Measurements from ENCODE around the gene MIEF1.

Gene MIEF1

DNA sequence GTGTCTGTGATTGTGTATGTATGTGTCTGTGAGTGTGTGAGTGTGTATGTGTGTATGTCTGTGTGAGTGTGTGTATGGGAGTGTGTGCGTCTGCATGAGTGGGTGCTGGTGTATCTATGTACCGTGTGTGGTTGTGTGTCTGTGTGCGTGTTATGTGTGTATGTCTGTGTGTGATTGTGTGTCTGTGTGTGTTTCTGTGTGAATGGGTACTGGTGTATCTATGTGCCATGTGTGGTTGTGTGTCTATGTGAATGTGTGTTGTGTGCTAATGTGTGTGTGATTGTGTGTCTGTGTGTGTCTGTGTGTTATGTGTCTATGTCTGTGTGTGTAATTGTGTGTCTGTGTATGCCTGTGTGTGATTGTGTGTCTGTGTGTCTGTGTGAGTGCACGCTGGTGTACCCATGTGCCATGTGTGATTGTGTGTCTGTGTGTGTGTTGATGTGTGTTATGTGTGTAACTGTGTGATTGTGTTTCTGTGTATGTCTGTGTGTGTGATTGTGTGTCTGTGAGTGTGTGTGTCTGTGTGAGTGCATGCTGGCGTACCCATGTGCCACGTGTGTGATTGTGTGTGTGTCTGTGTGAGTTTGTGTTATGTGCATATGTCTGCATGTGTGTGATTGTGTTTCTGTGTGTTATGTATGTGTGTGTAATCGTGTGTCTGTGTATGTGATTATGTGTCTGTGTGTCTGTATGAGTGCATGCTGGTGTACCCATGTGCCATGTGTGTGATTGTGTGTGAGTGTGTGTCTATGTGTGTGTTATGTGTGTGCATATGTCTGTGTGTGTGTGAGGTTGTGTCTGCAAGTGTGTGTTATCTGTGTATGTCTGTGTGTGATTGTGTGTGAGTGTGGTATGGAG is 61.7 kb downstream of the MIEF1 start:
- no peak for DNase-seq

DNA sequence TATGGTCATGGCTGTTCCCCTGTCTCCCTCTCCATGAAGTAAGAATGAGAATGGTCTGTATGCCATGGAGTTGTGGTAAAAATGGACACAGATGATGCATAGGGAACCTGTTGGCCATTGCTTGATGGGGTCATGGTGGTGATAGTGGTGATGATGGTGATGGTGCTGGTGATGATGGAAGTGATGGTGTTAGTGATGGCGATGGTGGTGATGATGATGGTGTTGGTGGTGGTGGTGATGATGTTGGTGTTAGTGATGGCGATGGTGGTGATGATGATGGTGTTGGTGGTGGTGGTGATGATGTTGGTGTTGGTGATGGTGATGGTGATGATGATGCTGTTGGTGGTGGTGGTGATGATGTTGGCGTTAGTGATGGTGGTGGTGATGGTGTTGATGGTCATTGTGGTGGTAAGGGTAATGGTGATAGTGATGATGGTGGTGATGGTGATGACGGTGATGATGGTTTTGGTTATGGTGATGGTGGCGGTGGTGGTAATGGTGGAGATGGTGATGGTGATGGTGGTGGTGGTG is 63.4 kb downstream of the MIEF1 start:
- DNase-seq, result no peak

DNA sequence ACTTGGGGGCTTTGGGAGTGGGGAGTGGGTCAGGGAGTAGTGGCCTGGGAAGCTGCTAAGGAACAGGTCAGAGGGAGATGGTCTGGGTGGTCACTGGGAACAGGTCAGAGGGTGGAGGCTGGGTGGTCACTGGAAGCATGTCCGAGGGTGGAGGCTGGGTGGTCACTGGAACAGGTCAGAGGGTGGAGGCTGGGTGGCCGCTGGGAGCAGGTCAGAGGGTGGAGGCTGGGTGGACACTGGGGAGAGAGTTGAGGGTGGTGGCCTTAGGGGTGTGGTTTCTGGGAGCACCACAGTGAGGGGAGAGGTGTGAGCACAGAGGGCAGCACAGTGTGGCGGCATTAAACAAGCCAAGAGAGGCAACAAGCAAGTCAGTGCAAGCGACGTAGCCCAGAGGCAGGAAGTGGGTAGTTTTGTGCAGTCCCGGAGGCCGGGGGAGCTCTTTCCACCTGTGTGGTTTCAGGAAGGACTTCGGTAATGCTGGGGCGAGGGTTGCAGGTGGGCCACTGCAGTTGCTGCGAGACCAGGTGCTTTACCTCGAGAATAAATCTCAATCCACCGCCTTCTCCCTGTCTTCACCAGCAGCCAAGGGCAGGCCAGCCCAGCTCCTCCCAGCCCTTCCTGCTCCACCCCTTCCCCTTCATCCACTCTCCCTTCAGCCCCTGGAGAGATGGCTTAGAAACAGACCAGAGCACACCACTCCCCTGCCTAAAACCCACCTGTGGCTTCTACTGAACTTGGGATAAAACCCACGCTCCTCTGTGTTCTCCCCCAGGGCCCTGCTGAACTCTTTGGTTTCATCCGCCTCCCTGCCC is 65.3 kb downstream of the MIEF1 start:
- no peak for DNase-seq
